Vagina (tissue), 2 donors: ENCODE measurements around the gene CDC16.

Source experiments
- CTCF ChIP-seq, 3 experiments: fragments of 450-650 bp in 2 of 3; fragments of 200-600 bp in 1 of 3; sonication (generic) in 1 of 3; IDR thresholded peaks; one replicate each; pipeline ENCODE4 v1.5.1; 2017 to 2019; ENCODE audit warnings: antibody characterized with exemption in 3 of 3, mild to moderate bottlenecking in 2 of 3, moderate library complexity in 2 of 3
- POLR2A ChIP-seq, 2 donors: fragments of 450-650 bp; IDR thresholded peaks; one replicate each; pipeline ENCODE4 v1.6.1; 2017; ENCODE audit warnings: antibody characterized with exemption in 2 of 2, mild to moderate bottlenecking in 2 of 2, moderate library complexity in 2 of 2
- POLR2AphosphoS5 ChIP-seq, 2 donors: sonication (generic); formaldehyde crosslinking; IDR thresholded peaks; one replicate each; pipeline ENCODE4 v1.9.0; 2017; ENCODE audit warnings: antibody characterized with exemption in 2 of 2, mild to moderate bottlenecking in 2 of 2, low read depth in 1 of 2; ENCODE audit not compliant: insufficient read depth in 1 of 2

GRCh38 chr13:114284680-114285079 lies 50.0 kb downstream of the CDC16 start:
- TF ChIP-seq CTCF (IDR thresholded peaks at IDR 0.05) (no peak), POLR2A (IDR thresholded peaks at IDR 0.05) (no peak), POLR2AphosphoS5 (IDR thresholded peaks at IDR 0.05; ENCODE audit: insufficient read depth in 1 of 2, low read depth in 1 of 2) (no peak)
